Naive thymus-derived CD4-positive, alpha-beta T cell (primary cell): ENCODE measurements around the gene DDAH2. TPM values are rescaled to one million over a fixed set of nuclear protein-coding genes. Genes with fewer than 3 reads are reported as not detected.

ENCODE experiments used
- ATAC-seq: fragments of 150-1000 bp; cut with Tn5 transposase; 2 replicates; pipeline ENCODE4 v1.10.0; 2021; ENCODE audit warnings: mild to moderate bottlenecking, moderate library complexity
- CTCF ChIA-PET: fragments of 350-600 bp; sonication (Branson Sonifier 250); formaldehyde crosslinking; loops from one replicate; lab custom pipeline; 2021; ENCODE audit warnings: antibody characterized with exemption; lab: Charles Lee
- POLR2A ChIA-PET: fragments of 350-600 bp; sonication (Branson Sonifier 250); formaldehyde crosslinking; loops from one replicate; lab custom pipeline; 2021; ENCODE audit warnings: antibody characterized with exemption, inconsistent platforms; lab: Charles Lee
- DNase-seq, 9 donors: peaks; one replicate each; pipeline versions ENCODE4 v3.0.0 to v3.0.0-alpha.2; 2020 to 2022; ENCODE audit warnings: mixed read lengths in 1 of 9
- H3K27ac ChIP-seq: one replicate; pipeline ENCODE4 v1.7.0; 2013; ENCODE audit warnings: mild to moderate bottlenecking, low read depth, low read length, moderate library complexity
- H3K27me3 ChIP-seq, 2 donors: one replicate each; pipeline ENCODE4 v1.7.0; 2013; ENCODE audit warnings: low read length in 2 of 2, mild to moderate bottlenecking in 2 of 2, moderate library complexity in 2 of 2; ENCODE audit not compliant: control insufficient read depth in 2 of 2, insufficient read depth in 2 of 2
- H3K36me3 ChIP-seq, 3 experiments: 1 replicate in 2 of 3; 2 replicates in 1 of 3; pipeline ENCODE4 v1.7.0; 2013; ENCODE audit warnings: low read length in 3 of 3, mild to moderate bottlenecking in 3 of 3, moderate library complexity in 1 of 3; ENCODE audit not compliant: insufficient read depth in 3 of 3, control insufficient read depth in 2 of 3
- H3K4me1 ChIP-seq, 2 donors: one replicate each; pipeline ENCODE4 v1.7.0; 2013; ENCODE audit warnings: low read length in 2 of 2, mild to moderate bottlenecking in 2 of 2, moderate library complexity in 1 of 2; ENCODE audit not compliant: control insufficient read depth in 2 of 2, insufficient read depth in 2 of 2
- H3K4me3 ChIP-seq: 2 replicates; pipeline ENCODE4 v1.7.0; 2013; ENCODE audit warnings: mild to moderate bottlenecking, low read length
- H3K9me3 ChIP-seq, 3 experiments: 1 replicate in 2 of 3; 2 replicates in 1 of 3; pipeline ENCODE4 v1.7.0; 2013; ENCODE audit warnings: low read length in 3 of 3; ENCODE audit not compliant: control insufficient read depth in 2 of 3
- H3K27ac Mint-ChIP-seq, 9 donors: one replicate each; pipeline ENCODE4 v1.8.0; 2020 to 2022; ENCODE audit warnings: mixed read lengths in 9 of 9, mild to moderate bottlenecking in 8 of 9, moderate library complexity in 5 of 9, inconsistent platforms in 2 of 9
- H3K27me3 Mint-ChIP-seq, 5 donors: one replicate each; pipeline ENCODE4 v1.8.0; 2021 to 2022; ENCODE audit warnings: mixed read lengths in 5 of 5, mild to moderate bottlenecking in 1 of 5
- H3K36me3 Mint-ChIP-seq, 5 donors: one replicate each; pipeline ENCODE4 v1.8.0; 2020 to 2022; ENCODE audit warnings: mixed read lengths in 5 of 5, mild to moderate bottlenecking in 3 of 5, inconsistent platforms in 1 of 5
- H3K4me1 Mint-ChIP-seq, 7 donors: one replicate each; pipeline ENCODE4 v1.8.0; 2020 to 2022; ENCODE audit warnings: mixed read lengths in 7 of 7, mild to moderate bottlenecking in 3 of 7, inconsistent platforms in 1 of 7
- H3K4me3 Mint-ChIP-seq, 10 donors: one replicate each; pipeline ENCODE4 v1.8.0; 2020 to 2022; ENCODE audit warnings: mild to moderate bottlenecking in 10 of 10, mixed read lengths in 10 of 10, moderate library complexity in 6 of 10, inconsistent platforms in 2 of 10
- H3K9me3 Mint-ChIP-seq, 11 donors: one replicate each; pipeline ENCODE4 v1.8.0; 2020 to 2022; ENCODE audit warnings: mixed read lengths in 11 of 11, mild to moderate bottlenecking in 4 of 11, inconsistent platforms in 1 of 11, moderate library complexity in 1 of 11
- intact Hi-C, 2 donors: fragments of 100-400 bp; cut with micrococcal nuclease; formaldehyde crosslinking; loops; one replicate each; pipeline ENCODE4 v1.15.1; 2023
- polyA plus RNA-seq, 2 donors: library from polyadenylated mRNA; unstranded; fragments of 300-500 nt; fragmentation: Illumina TruSeq; gene quantifications; one replicate each; pipeline ENCODE4 v1.2.3, GENCODE V29; 2021
- total RNA-seq, 6 experiments: library from RNA in 5 of 6; stranded (reverse) in 5 of 6; gene quantifications; 1 replicate in 5 of 6; 2 replicates in 1 of 6; pipeline ENCODE4 v1.2.3 and lab custom pipeline; 2021 to 2026

The DDAH2 gene
- total and polyA plus RNA-seq, 7 experiments from 2014 or later, result 4.9 to 31.4 (median 12.2) TPM

DNA sequence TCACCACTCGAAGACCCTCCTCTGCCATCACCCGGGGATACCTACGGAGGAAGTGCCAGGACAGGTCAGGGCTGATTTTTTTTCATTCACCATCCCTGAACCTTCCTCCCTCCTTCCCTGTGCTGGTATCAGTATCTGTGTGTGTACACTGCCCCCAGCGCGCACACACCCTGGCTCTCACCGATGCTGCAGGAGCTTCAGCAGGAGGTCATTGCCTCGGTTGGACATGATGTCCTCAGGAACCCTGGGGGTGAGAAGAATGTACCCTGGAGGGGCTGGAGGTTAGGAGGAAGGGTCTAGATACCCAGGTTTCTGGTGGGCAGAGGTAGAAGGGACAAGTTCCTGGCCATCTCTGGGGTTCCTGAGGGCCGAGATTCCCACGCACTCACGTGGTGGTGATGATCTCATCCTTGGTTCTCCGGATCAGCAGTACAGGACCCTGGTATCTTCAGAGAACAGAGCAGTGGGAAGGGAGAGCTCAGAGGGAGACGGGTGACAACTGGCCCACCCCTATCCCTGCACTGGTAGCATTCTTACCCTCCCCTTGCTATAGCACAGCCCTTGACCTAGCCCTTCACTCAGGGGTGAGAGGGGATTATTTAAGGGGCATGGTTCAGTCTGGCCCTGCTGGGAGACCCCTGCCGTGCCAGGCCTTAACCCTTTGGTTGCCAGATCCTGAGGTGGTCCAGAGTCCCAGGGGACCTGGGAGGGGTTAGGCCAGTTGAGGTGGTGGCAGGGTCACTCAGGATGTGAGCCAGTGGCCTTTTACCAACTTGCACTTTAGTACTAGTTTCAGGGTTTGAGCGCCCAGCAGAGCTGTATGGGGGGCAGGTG is 41.0 kb downstream of the DDAH2 start:
- no peaks in the 10 kb centered on the region for H3K9me3 ChIP-seq
- Mint-ChIP-seq H3K27me3 (no peaks in the 10 kb centered on the region), H3K27ac (peak overlapping the region in 2 of 9 donors; percentile 39 to 48), H3K36me3 (peaks cover 0 to 29% (median 10%) of the 10 kb centered on the region in 5 donors), H3K9me3 (no peaks in the 10 kb centered on the region), H3K4me1 (peaks cover 0 to 9% (median 0%) of the 10 kb centered on the region in 7 donors), H3K4me3 (no peak overlapping the region)
- H3K4me3 ChIP-seq, result no peak overlapping the region
- DNase-seq (no peak), ATAC-seq (no peak)
- POLR2A ChIA-PET, result interaction anchor here (0.7 kb wide), 1 partner anchor 151 kb away, joined by 3 read pairs; no protein-coding TSS in a partner anchor
- H3K36me3 ChIP-seq, result peaks cover 0 to 67% (median 21%) of the 10 kb centered on the region in 3 experiments
- no peak overlapping the region for H3K27ac ChIP-seq
- intact Hi-C loops, result no loop called here
- H3K4me1 ChIP-seq, result no peaks in the 10 kb centered on the region
- CTCF ChIA-PET, result interaction anchor here (1.3 kb wide), 1 partner anchor 12 kb away, joined by 6 read pairs; no protein-coding TSS in a partner anchor
- no peaks in the 10 kb centered on the region for H3K27me3 ChIP-seq

GRCh38 chr6:31687321-31687720 is 41.8 kb downstream of the DDAH2 start:
- Histone ChIP-seq H3K36me3 (peaks cover 0 to 61% (median 21%) of the 10 kb centered on the region in 3 experiments), H3K9me3 (no peaks in the 10 kb centered on the region), H3K4me3 (no peak overlapping the region), H3K4me1 (no peaks in the 10 kb centered on the region), H3K27me3 (no peaks in the 10 kb centered on the region), H3K27ac (no peak overlapping the region)
- H3K4me1 Mint-ChIP-seq, result peaks cover 0 to 9% (median 0%) of the 10 kb centered on the region in 7 donors
- ATAC-seq (no peak), DNase-seq (no peak)
- no peaks in the 10 kb centered on the region for H3K9me3 Mint-ChIP-seq
- H3K4me3 Mint-ChIP-seq, result no peak overlapping the region
- H3K36me3 Mint-ChIP-seq, result peaks cover 0 to 25% (median 10%) of the 10 kb centered on the region in 5 donors
- H3K27ac Mint-ChIP-seq, result peak overlapping the region in 1 of 9 donors; percentile 28
- H3K27me3 Mint-ChIP-seq, result no peaks in the 10 kb centered on the region
- intact Hi-C loops, result no loop called here
- ChIA-PET CTCF (interaction anchor here (0.5 to 1.3 kb wide), 4 partner anchors 9 to 149 kb away, joined by 3 to 6 read pairs (median 3); no protein-coding TSS in a partner anchor), POLR2A (no interaction called here)

- no peaks in the 10 kb centered on the region for H3K27me3 Mint-ChIP-seq
- peak overlapping the region in 1 of 9 donors; percentile 61 for H3K27ac Mint-ChIP-seq
- H3K27me3 ChIP-seq, result no peaks in the 10 kb centered on the region
- peaks cover 0 to 25% (median 10%) of the 10 kb centered on the region in 5 donors for H3K36me3 Mint-ChIP-seq
- no peak overlapping the region for H3K4me3 ChIP-seq
- H3K36me3 ChIP-seq, result peaks cover 0 to 55% (median 21%) of the 10 kb centered on the region in 3 experiments
- no peak for ATAC-seq
- H3K4me1 ChIP-seq, result peaks cover 3% of the 10 kb centered on the region in 2 donors
- no peaks in the 10 kb centered on the region for H3K9me3 ChIP-seq
- H3K4me3 Mint-ChIP-seq, result no peak overlapping the region
- intact Hi-C loops, result no loop called here
- ChIA-PET CTCF (interaction anchor here (1.3 kb wide), 2 partner anchors 13 to 144 kb away, joined by 3 to 6 read pairs; no protein-coding TSS in a partner anchor), POLR2A (interaction anchor here (0.5 to 0.7 kb wide), 2 partner anchors 12 to 531 kb away, joined by 3 read pairs; no protein-coding TSS in a partner anchor)
- H3K9me3 Mint-ChIP-seq, result no peaks in the 10 kb centered on the region
- H3K27ac ChIP-seq, result no peak overlapping the region
- DNase-seq, result no peak
- peaks cover 2 to 15% (median 3%) of the 10 kb centered on the region in 7 donors for H3K4me1 Mint-ChIP-seq
Measured at GRCh38 chr6:31686483-31686882, 42.6 kb downstream of the DDAH2 start.

GRCh38 chr6:31683591-31683990 is 45.5 kb downstream of the DDAH2 start:
- H3K4me1 ChIP-seq, result peaks cover 15 to 16% of the 10 kb centered on the region in 2 donors
- H3K4me3 ChIP-seq, result no peak overlapping the region
- DNase-seq (no peak), ATAC-seq (no peak)
- Mint-ChIP-seq H3K9me3 (no peaks in the 10 kb centered on the region), H3K36me3 (peaks cover 0 to 14% (median 5%) of the 10 kb centered on the region in 5 donors), H3K4me3 (no peak overlapping the region), H3K27me3 (no peaks in the 10 kb centered on the region), H3K4me1 (peaks cover 14 to 24% (median 17%) of the 10 kb centered on the region in 7 donors), H3K27ac (peak overlapping the region in 3 of 9 donors; percentile 41 to 59 (median 48))
- no peaks in the 10 kb centered on the region for H3K9me3 ChIP-seq
- H3K27ac ChIP-seq, result no peak overlapping the region
- H3K27me3 ChIP-seq, result no peaks in the 10 kb centered on the region
- CTCF ChIA-PET, result interaction anchor here (1.5 kb wide), 1 partner anchor 134 kb away, joined by 5 read pairs; no protein-coding TSS in a partner anchor
- intact Hi-C loops, result loop anchor here in 1 of 2 donors (5.0 kb wide), 1 partner anchor 54 kb away; the partner anchor contains the start of gene CLIC1
- POLR2A ChIA-PET, result interaction anchor here (0.6 to 1.6 kb wide), 3 partner anchors 16 to 31 kb away, joined by 3 to 4 read pairs (median 4); partner anchors contain the start of genes ABHD16A and BAG6
- H3K36me3 ChIP-seq, result peaks cover 0 to 31% (median 21%) of the 10 kb centered on the region in 3 experiments

DNA sequence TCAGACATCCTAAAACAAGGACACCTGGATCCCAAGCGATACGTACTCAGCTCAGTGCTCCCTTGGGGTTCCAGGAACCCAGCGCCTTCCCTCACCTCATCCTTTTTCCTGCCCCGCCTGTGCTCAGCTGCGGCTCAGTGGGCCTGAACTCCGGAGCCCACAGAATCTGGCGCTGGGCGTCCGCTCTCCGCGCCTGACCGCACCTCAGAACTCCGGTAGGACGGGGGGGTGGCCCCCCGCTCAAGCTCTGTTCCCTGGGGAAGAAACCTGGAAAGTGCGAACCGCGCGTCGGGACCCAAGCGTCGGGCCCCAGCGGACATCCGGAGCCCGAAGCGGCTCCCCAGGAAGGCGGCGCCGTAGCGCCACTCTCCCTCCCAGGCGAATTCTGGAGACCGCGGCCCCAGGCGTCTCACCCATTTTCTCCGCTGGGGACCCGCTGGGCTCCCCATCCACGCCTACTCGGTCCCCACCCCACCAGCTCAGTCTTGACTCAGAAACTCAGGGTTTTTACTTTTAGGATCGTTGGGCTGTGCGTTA is 47.9 kb downstream of the DDAH2 start:
- DNase-seq, result peak in 8 of 9 donors; percentile 22 to 59 (median 28)
- CTCF ChIA-PET, result interaction anchor here (0.6 to 2.1 kb wide), 8 partner anchors 31 to 153 kb away, joined by 3 to 12 read pairs (median 4); partner anchors contain the start of gene HSPA1B
- peak overlapping the region; percentile 41 to 86 (median 68) for H3K27ac Mint-ChIP-seq

More for the DNA sequence above, 47.9 kb downstream of the DDAH2 start:
- Mint-ChIP-seq H3K27me3 (no peaks in the 10 kb centered on the region), H3K36me3 (peaks cover 0 to 6% (median 2%) of the 10 kb centered on the region in 5 donors), H3K4me1 (peaks cover 14 to 32% (median 19%) of the 10 kb centered on the region in 7 donors), H3K9me3 (no peaks in the 10 kb centered on the region), H3K4me3 (peak overlapping the region; percentile 86 to 98 (median 90))
- intact Hi-C loops, result loop anchor here (1.0 to 5.0 kb wide), 5 partner anchors 22 to 88 kb away; partner anchors contain the start of genes ABHD16A (in 1 of the 2), BAG6 (in 1 of the 2), CLIC1 (in 1 of the 2) and DDAH2 (in 1 of the 2)
- peaks cover 0 to 7% (median 0%) of the 10 kb centered on the region in 3 experiments for H3K36me3 ChIP-seq
- POLR2A ChIA-PET, result interaction anchor here (0.8 to 2.1 kb wide), 11 partner anchors 9 to 149 kb away, joined by 3 to 18 read pairs (median 4); partner anchors contain the start of genes ABHD16A, BAG6 and C6orf47
- H3K9me3 ChIP-seq, result no peaks in the 10 kb centered on the region
- peak overlapping the region; percentile 78 for H3K4me3 ChIP-seq
- H3K27me3 ChIP-seq, result no peaks in the 10 kb centered on the region
- peak overlapping the region; percentile 68 for H3K27ac ChIP-seq
- peaks cover 15 to 16% of the 10 kb centered on the region in 2 donors for H3K4me1 ChIP-seq
- peak; percentile 71 for ATAC-seq
